Vagina (tissue), 2 donors: ENCODE measurements around the gene DIP2A. TPM values are rescaled to one million over a fixed set of nuclear protein-coding genes. Genes with fewer than 3 reads are reported as not detected.

Experiments used
- DNase-seq, 2 donors: peaks; one replicate each; pipeline ENCODE4 v3.0.0-alpha.2; 2017; ENCODE audit errors: extremely low spot score in 2 of 2
- H3K27ac ChIP-seq: fragments of 200-600 bp; sonication (generic); one replicate; pipeline ENCODE4 v1.5.1; 2019
- H3K27me3 ChIP-seq: fragments of 200-600 bp; sonication (generic); one replicate; pipeline ENCODE4 v1.5.1; 2019
- H3K36me3 ChIP-seq, 2 donors: fragments of 200-600 bp; sonication (generic); one replicate each; pipeline ENCODE4 v1.5.1; 2017 to 2019
- H3K4me1 ChIP-seq: fragments of 200-600 bp; sonication (generic); one replicate; pipeline ENCODE4 v1.5.1; 2019
- H3K4me3 ChIP-seq, 2 donors: fragments of 200-600 bp; sonication (generic); 1 replicate in 1 of 2; 2 replicates in 1 of 2; pipeline ENCODE4 v1.5.1; 2016 to 2019
- H3K9me3 ChIP-seq: fragments of 200-600 bp; sonication (generic); one replicate; pipeline ENCODE4 v1.5.1; 2019
- CTCF ChIP-seq, 3 experiments: fragments of 450-650 bp in 2 of 3; fragments of 200-600 bp in 1 of 3; sonication (generic) in 1 of 3; IDR thresholded peaks; one replicate each; pipeline ENCODE4 v1.5.1; 2017 to 2019; ENCODE audit warnings: antibody characterized with exemption in 3 of 3, mild to moderate bottlenecking in 2 of 3, moderate library complexity in 2 of 3
- POLR2A ChIP-seq, 2 donors: fragments of 450-650 bp; IDR thresholded peaks; one replicate each; pipeline ENCODE4 v1.6.1; 2017; ENCODE audit warnings: antibody characterized with exemption in 2 of 2, mild to moderate bottlenecking in 2 of 2, moderate library complexity in 2 of 2
- POLR2AphosphoS5 ChIP-seq, 2 donors: sonication (generic); formaldehyde crosslinking; IDR thresholded peaks; one replicate each; pipeline ENCODE4 v1.9.0; 2017; ENCODE audit warnings: antibody characterized with exemption in 2 of 2, mild to moderate bottlenecking in 2 of 2, low read depth in 1 of 2; ENCODE audit not compliant: insufficient read depth in 1 of 2
- intact Hi-C: fragments of 100-400 bp; cut with DNase I; formaldehyde crosslinking; loops from one replicate; pipeline ENCODE4 v1.15.1; 2023
- total RNA-seq: library from RNA; depleted of rRNA; stranded (reverse); fragments of >200 nt; gene quantifications from one replicate; pipeline ENCODE4 v1.2.3, GENCODE V29; 2016

The DIP2A gene
- total RNA-seq, 1 donor from 2014 or later, result 46.2 TPM

GRCh38 chr21:46465651-46466050, 7.0 kb downstream of the DIP2A start:
- Histone ChIP-seq H3K36me3 (no peaks in the 10 kb centered on the region), H3K4me1 (peaks cover 16% of the 10 kb centered on the region), H3K27ac (no peak overlapping the region), H3K9me3 (no peaks in the 10 kb centered on the region), H3K4me3 (no peak overlapping the region), H3K27me3 (no peaks in the 10 kb centered on the region)
- TF ChIP-seq CTCF (IDR thresholded peaks at IDR 0.05), result no peak
- TF ChIP-seq POLR2A (IDR thresholded peaks at IDR 0.05), result no peak
- TF ChIP-seq POLR2AphosphoS5 (IDR thresholded peaks at IDR 0.05; ENCODE audit: insufficient read depth in 1 of 2, low read depth in 1 of 2), result no peak
- DNase-seq, result no peak
- intact Hi-C loops, result no loop called here

GRCh38 chr21:46468108-46468774, 9.6 kb downstream of the DIP2A start:
- intact Hi-C loops, result no loop called here
- Histone ChIP-seq H3K4me1 (no peaks in the 10 kb centered on the region), H3K36me3 (no peaks in the 10 kb centered on the region), H3K27ac (no peak overlapping the region), H3K9me3 (no peaks in the 10 kb centered on the region), H3K27me3 (no peaks in the 10 kb centered on the region), H3K4me3 (no peak overlapping the region)
- no peak for DNase-seq
- TF ChIP-seq CTCF (IDR thresholded peaks at IDR 0.05) (no peak), POLR2AphosphoS5 (IDR thresholded peaks at IDR 0.05; ENCODE audit: insufficient read depth in 1 of 2, low read depth in 1 of 2) (no peak), POLR2A (IDR thresholded peaks at IDR 0.05) (no peak)

- Histone ChIP-seq H3K4me1 (no peaks in the 10 kb centered on the region), H3K9me3 (no peaks in the 10 kb centered on the region)
These were observed 10.6 kb downstream of the DIP2A start for GRCh38 chr21:46469275-46469674.

GRCh38 chr21:46471514-46471913, 12.8 kb downstream of the DIP2A start:
- no peak for TF ChIP-seq POLR2A (IDR thresholded peaks at IDR 0.05)
- TF ChIP-seq POLR2AphosphoS5 (IDR thresholded peaks at IDR 0.05; ENCODE audit: insufficient read depth in 1 of 2, low read depth in 1 of 2), result no peak
- no peak for TF ChIP-seq CTCF (IDR thresholded peaks at IDR 0.05)
- Histone ChIP-seq H3K36me3 (no peaks in the 10 kb centered on the region), H3K4me3 (no peak overlapping the region), H3K27me3 (no peaks in the 10 kb centered on the region), H3K27ac (no peak overlapping the region), H3K9me3 (no peaks in the 10 kb centered on the region), H3K4me1 (no peaks in the 10 kb centered on the region)
- no peak for DNase-seq
- intact Hi-C loops, result no loop called here

More at GRCh38 chr21:46469275-46469674, 10.6 kb downstream of the DIP2A start:
- Histone ChIP-seq H3K27me3 (no peaks in the 10 kb centered on the region), H3K27ac (no peak overlapping the region), H3K4me3 (no peak overlapping the region), H3K36me3 (no peaks in the 10 kb centered on the region)
- no peak for TF ChIP-seq POLR2A (IDR thresholded peaks at IDR 0.05)
- TF ChIP-seq POLR2AphosphoS5 (IDR thresholded peaks at IDR 0.05; ENCODE audit: insufficient read depth in 1 of 2, low read depth in 1 of 2), result no peak
- TF ChIP-seq CTCF (IDR thresholded peaks at IDR 0.05), result no peak
- no peak for DNase-seq
- intact Hi-C loops, result no loop called here

- Histone ChIP-seq H3K9me3 (no peaks in the 10 kb centered on the region), H3K27ac (no peak overlapping the region), H3K4me3 (no peak overlapping the region), H3K4me1 (no peaks in the 10 kb centered on the region), H3K27me3 (no peaks in the 10 kb centered on the region), H3K36me3 (no peaks in the 10 kb centered on the region)
- intact Hi-C loops, result no loop called here
- DNase-seq, result no peak
- no peak for TF ChIP-seq POLR2AphosphoS5 (IDR thresholded peaks at IDR 0.05; ENCODE audit: insufficient read depth in 1 of 2, low read depth in 1 of 2)
- TF ChIP-seq CTCF (IDR thresholded peaks at IDR 0.05), result no peak
- no peak for TF ChIP-seq POLR2A (IDR thresholded peaks at IDR 0.05)
These were observed 13.6 kb downstream of the DIP2A start for GRCh38 chr21:46472246-46472645.
